ENCODE data around the gene BICD2.

DNA sequence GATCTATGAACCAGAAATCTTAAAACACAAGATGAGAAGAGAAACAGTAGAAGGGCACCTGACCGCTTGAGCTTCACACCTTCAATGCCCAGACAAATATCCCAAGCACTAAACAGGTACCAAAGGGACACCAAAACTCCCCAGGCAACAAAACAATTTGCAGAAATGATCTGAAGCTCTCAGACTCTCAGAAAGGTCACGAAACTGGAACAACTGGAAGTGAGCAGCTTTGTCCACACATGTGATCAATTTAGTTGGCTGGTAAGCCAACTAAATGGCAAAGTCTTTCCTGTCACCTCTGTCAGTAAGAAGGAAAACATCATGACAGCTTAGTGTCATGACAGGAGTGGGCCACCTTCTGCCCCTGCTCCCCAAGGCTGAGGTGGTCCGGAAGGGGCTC, 98.8 kb downstream of the BICD2 start:
- TF ChIP-seq, protein P1, sequence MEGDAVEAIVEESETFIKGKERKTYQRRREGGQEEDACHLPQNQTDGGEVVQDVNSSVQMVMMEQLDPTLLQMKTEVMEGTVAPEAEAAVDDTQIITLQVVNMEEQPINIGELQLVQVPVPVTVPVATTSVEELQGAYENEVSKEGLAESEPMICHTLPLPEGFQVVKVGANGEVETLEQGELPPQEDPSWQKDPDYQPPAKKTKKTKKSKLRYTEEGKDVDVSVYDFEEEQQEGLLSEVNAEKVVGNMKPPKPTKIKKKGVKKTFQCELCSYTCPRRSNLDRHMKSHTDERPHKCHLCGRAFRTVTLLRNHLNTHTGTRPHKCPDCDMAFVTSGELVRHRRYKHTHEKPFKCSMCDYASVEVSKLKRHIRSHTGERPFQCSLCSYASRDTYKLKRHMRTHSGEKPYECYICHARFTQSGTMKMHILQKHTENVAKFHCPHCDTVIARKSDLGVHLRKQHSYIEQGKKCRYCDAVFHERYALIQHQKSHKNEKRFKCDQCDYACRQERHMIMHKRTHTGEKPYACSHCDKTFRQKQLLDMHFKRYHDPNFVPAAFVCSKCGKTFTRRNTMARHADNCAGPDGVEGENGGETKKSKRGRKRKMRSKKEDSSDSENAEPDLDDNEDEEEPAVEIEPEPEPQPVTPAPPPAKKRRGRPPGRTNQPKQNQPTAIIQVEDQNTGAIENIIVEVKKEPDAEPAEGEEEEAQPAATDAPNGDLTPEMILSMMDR (IDR thresholded peaks at IDR 0.05) = no peak
- TF ChIP-seq EP300 (IDR thresholded peaks at IDR 0.05) = no peak
